IPS-18a (cell line): ENCODE data around the gene EEF2.
"Not testable (repeated sequence)": the region's sequence is repeated elsewhere in the genome, so short reads cannot be mapped to it uniquely, and the experiment has no call there.

Source experiments
- H3K27ac ChIP-seq: one replicate; pipeline ENCODE4 v1.5.1; 2013; ENCODE audit warnings: low read length
- H3K27me3 ChIP-seq: one replicate; pipeline ENCODE4 v1.6.1; 2013; ENCODE audit warnings: mild to moderate bottlenecking, low read length; ENCODE audit not compliant: control insufficient read depth, insufficient read depth
- H3K36me3 ChIP-seq: one replicate; pipeline ENCODE4 v1.6.1; 2013; ENCODE audit warnings: low read depth, low read length; ENCODE audit not compliant: control insufficient read depth
- H3K4me1 ChIP-seq: one replicate; pipeline ENCODE4 v1.6.1; 2013; ENCODE audit warnings: low read depth, low read length; ENCODE audit not compliant: control insufficient read depth
- H3K4me3 ChIP-seq: one replicate; pipeline ENCODE4 v1.5.1; 2013; ENCODE audit warnings: low read length
- H3K9ac ChIP-seq: one replicate; pipeline ENCODE4 v1.6.1; 2013; ENCODE audit warnings: mild to moderate bottlenecking, low read length, moderate library complexity
- H3K9me3 ChIP-seq: one replicate; pipeline ENCODE4 v1.6.1; 2013; ENCODE audit warnings: low read depth, low read length; ENCODE audit not compliant: control insufficient read depth

EEF2 gene

GRCh38 chr19:4012975-4013634 is 27.8 kb upstream of the EEF2 start:
- H3K36me3 ChIP-seq, result peaks cover 16% of the 10 kb centered on the region
- no peaks in the 10 kb centered on the region for H3K27me3 ChIP-seq
- no peaks in the 10 kb centered on the region for H3K4me1 ChIP-seq
- H3K4me3 ChIP-seq, result no peak overlapping the region
- H3K9ac ChIP-seq, result no peak overlapping the region
- no peak overlapping the region for H3K27ac ChIP-seq
- H3K9me3 ChIP-seq, result no peaks in the 10 kb centered on the region

DNA sequence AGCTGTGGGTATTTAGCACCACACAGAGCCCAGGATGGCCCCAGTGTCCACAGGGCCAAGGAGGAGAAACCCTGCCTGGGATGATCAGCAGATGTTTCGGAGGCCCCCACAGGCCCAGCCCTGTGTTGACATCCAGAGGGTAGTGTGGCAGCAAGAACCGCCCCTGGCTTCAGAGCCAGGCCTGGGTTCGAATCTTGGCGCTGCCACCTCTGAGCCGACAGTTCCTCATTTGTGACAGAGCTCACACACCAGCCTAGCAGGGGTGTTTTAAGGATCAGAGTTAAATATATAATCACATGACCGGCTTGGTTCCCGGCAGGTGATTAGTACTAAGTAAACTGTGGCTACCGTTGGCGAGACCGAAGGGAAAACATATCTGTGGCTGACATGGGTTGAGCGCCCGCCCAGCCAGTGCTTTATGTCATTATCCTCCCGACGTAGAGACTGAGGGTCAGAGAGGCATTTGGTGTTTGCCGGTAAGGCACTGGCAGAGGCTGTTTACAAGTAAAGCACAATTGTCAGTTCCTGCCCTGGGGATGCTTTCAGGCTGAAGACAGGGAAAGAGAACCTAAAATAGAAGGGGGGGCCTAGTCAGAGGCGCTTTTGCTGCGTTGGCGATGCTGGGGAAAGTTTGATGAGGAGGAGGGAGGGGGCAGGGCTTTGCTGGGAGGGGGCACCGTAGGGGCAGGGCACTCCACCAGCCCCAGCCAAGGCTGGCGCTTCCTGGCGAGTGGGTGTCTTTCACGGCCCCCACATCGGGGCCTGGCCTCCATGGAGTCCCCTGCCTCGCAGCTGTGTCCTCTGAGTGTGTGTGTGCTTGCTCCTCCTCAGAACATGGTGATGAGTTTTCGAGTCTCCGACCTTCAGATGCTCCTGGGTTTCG is 27.1 kb upstream of the EEF2 start:
- Histone ChIP-seq H3K36me3 (peaks cover 16% of the 10 kb centered on the region), H3K4me3 (no peak overlapping the region), H3K27me3 (no peaks in the 10 kb centered on the region), H3K9me3 (no peaks in the 10 kb centered on the region), H3K9ac (no peak overlapping the region), H3K27ac (no peak overlapping the region), H3K4me1 (no peaks in the 10 kb centered on the region)

- H3K4me3 ChIP-seq, H3K9ac ChIP-seq, H3K27ac ChIP-seq, H3K27me3 ChIP-seq, H3K9me3 ChIP-seq, H3K4me1 ChIP-seq: not testable (repeated sequence)
- H3K36me3 ChIP-seq, result peaks cover 16% of the 10 kb centered on the region
Measured at GRCh38 chr19:4011430-4011829, 26.2 kb upstream of the EEF2 start.

GRCh38 chr19:4010808-4011110 is 25.5 kb upstream of the EEF2 start:
- H3K4me1 ChIP-seq, result no peaks in the 10 kb centered on the region
- H3K9me3 ChIP-seq, result no peaks in the 10 kb centered on the region
- H3K27me3 ChIP-seq, result no peaks in the 10 kb centered on the region
- no peak overlapping the region for H3K27ac ChIP-seq
- no peak overlapping the region for H3K9ac ChIP-seq
- H3K4me3 ChIP-seq, result no peak overlapping the region
- H3K36me3 ChIP-seq, result peaks cover 16% of the 10 kb centered on the region

- Histone ChIP-seq H3K4me3 (no peak overlapping the region), H3K4me1 (no peaks in the 10 kb centered on the region)
Measured at GRCh38 chr19:4009990-4010807, 24.9 kb upstream of the EEF2 start.

DNA sequence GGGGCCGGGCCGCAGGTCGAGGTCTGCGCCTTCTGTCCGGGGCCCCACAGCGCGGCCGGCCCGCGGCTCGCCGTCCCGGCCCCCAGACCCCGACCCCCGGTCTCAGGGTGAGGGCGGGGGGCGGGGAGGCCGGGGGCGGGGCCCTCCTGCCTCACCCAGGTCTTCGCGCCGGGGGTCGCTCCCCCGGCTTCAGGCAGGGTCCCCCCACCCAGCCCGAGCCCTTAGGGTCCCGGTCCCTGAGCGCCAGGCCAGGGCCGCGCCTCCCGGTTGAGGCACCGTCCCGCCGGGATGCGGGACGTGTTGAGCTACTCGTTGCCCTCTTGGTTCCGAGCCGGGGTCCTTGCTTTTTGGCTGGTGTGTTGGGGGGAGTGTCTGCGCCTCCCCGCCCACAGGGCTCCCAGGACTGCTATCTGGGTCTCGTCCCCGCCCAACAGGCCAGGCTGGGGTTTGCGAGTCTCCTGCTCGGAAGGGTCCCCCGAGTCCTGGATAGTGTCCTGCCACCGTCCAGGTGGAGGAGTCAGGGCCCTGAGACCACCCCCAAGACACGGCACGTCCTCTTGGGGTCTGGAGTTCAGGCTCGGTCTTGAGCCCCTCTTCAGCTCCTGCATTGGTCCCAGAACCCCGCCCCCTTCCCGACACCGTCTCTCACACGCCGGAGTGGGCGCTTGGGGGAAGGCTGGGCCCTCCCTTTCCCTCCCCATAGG is 22.7 kb upstream of the EEF2 start:
- Histone ChIP-seq H3K27ac (no peak overlapping the region), H3K9me3 (no peaks in the 10 kb centered on the region), H3K27me3 (no peaks in the 10 kb centered on the region), H3K4me1 (no peaks in the 10 kb centered on the region), H3K36me3 (peaks cover 4% of the 10 kb centered on the region), H3K9ac (peak overlapping the region; percentile 26), H3K4me3 (peak overlapping the region; percentile 61)

More at GRCh38 chr19:4009990-4010807, 24.9 kb upstream of the EEF2 start:
- H3K27ac ChIP-seq, result no peak overlapping the region
- H3K36me3 ChIP-seq, result peaks cover 16% of the 10 kb centered on the region
- H3K27me3 ChIP-seq, result no peaks in the 10 kb centered on the region
- no peaks in the 10 kb centered on the region for H3K9me3 ChIP-seq
- no peak overlapping the region for H3K9ac ChIP-seq

- no peak within 1 kb of the TSS for H3K27ac ChIP-seq
Measured at GRCh38 chr19:4007021-4007835, 22.0 kb upstream of the EEF2 start, which contains the start of gene PIAS4. PIAS4 (plus strand) TSS chr19:4007736; CDS start chr19:4007761, 25 bp downstream.

DNA sequence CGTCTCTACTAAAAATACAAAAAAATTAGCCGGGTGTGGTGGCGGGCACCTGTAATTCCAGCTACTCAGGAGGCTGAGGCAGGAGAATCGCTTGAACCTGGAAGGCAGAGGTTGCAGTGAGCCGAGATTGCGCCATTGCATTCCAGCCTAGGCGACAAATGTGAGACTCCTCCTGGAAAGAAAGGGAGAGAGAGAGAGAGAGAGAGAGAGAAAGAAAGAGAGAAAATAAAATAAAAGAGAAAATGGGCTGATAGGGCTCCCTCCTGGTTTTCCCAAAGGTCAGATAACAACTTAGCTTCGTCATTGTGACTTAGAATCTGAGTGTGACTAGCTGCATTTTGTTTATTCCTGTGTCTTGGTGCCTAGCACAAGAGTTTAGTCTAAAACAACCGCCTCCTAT is 20.2 kb upstream of the EEF2 start:
- not testable (repeated sequence) for H3K9me3 ChIP-seq, H3K27me3 ChIP-seq, H3K4me3 ChIP-seq, H3K9ac ChIP-seq, H3K4me1 ChIP-seq, H3K36me3 ChIP-seq, H3K27ac ChIP-seq

More at GRCh38 chr19:4007021-4007835, 22.0 kb upstream of the EEF2 start, which contains the start of gene PIAS4:
- Histone ChIP-seq H3K4me3 (peak within 1 kb of the TSS; percentile 85), H3K9ac (peak within 1 kb of the TSS; percentile 83), H3K9me3 (no peaks in the 10 kb centered on the region), H3K4me1 (no peaks in the 10 kb centered on the region), H3K36me3 (no peaks in the 10 kb centered on the region), H3K27me3 (no peaks in the 10 kb centered on the region)

DNA sequence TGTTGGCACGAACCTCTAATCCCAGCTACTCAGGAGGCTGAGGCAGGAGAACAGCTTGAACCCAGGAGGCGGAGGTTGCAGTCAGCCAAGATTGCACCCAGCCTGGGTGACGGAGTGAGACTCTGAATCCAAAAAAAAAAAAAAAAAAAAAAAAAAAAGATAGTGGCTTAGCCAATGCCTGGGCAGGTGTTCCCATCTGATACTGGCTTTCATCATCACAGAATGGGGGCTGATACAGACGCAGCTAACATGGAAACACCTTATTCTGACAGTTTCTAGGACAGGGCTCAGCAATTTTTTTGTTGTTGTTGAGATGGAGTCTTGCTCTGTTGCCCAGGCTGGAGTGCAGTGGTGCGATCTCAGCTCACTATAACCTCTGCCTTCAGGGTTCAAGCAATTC is 15.5 kb upstream of the EEF2 start:
- not testable (repeated sequence) for H3K9ac ChIP-seq, H3K36me3 ChIP-seq, H3K27me3 ChIP-seq, H3K9me3 ChIP-seq, H3K4me1 ChIP-seq, H3K27ac ChIP-seq, H3K4me3 ChIP-seq

DNA sequence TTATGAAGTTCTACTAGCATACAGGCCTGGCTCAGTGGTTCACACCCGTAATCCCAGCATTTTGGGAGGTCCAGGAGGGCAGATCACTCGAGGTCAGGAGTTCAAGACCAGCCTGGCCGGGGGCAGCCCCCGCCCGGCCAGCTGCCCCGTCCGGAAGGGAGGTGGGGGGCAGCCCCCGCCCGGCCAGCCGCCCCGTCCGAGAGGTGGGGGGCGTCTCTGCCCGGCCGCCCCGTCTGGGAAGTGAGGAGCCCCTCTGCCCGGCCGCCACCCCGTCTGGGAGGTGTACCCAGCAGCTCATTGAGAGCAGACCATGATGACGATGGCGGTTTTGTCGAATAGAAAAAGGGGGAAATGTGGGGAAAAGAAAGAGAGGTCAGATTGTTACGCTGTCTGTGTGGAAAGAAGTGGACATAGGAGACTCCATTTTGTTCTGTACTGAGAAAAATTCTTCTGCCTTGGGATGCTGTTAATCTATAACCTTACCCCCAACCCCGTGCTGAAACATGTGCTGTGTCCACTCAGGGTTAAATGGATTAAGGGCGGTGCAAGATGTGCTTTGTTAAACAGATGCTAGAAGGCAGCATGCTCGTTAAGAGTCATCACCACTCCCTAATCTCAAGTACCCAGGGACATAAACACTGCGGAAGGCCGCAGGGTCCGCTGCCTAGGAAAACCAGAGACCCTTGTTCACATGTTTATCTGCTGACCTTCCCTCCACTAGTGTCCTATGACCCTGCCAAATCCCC is 13.6 kb upstream of the EEF2 start:
- not testable (repeated sequence) for H3K4me1 ChIP-seq, H3K9ac ChIP-seq, H3K36me3 ChIP-seq, H3K4me3 ChIP-seq, H3K27ac ChIP-seq, H3K27me3 ChIP-seq, H3K9me3 ChIP-seq
